HFF-Myc (cell line): ENCODE measurements around the gene PEX10.

Experiments
- DNase-seq: peaks from one replicate; pipeline ENCODE4 v3.0.0-alpha.2; 2011; ENCODE audit warnings: low read depth; ENCODE audit errors: extremely low read depth
- H3K4me3 ChIP-seq: replicated peaks from 2 replicates; pipeline ENCODE4 v1.5.1; 2011; ENCODE audit warnings: low read depth, mild to moderate bottlenecking, control low read depth, low read length
- CTCF ChIP-seq: IDR thresholded peaks from 2 replicates; pipeline ENCODE4 v1.5.1; 2012; ENCODE audit warnings: mild to moderate bottlenecking, low read depth, low read length, control low read depth; ENCODE audit errors: missing control alignments

PEX10 gene

DNA sequence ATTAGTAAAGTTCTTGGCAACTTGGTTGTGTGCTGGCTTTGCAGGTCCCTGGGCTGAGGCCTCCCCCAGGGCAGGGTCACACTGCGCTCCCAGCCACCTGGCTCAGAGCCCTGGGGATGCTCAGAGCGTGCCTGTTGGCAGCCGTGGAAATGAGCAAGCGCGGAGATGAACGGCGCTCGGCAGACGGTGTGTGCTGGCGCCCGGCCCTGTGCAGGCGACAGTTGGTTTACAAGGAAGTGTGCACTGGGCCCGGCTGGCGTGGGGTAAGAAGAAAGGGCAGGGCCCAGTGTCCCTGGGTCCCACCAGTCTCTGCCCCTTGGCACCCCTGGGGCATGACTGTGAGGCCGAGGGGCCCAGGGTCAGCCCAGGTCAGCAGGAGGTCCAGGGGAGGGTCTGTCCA lies 25.7 kb upstream of the PEX10 start:
- no peak for DNase-seq
- no peak overlapping the region for H3K4me3 ChIP-seq
- TF ChIP-seq CTCF, result no peak

DNA sequence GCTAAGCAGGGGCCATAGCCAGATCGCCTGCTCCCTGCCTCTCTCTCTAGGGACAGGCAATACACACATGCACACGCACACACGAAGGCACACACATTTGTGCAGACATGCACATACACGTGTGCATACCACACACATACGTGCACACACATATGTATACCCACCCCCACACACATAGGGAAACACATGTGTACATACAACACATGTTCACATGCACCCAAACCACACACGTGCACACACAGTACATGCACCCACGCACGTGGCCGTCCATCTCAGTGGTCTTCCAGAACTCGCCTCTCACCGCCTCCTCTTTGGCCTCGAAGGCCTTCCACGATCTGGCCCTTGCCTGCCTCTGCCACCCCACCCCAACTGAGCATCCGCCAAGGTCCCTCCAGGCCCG lies 25.3 kb upstream of the PEX10 start:
- no peak overlapping the region for H3K4me3 ChIP-seq
- TF ChIP-seq CTCF, result no peak
- no peak for DNase-seq

DNA sequence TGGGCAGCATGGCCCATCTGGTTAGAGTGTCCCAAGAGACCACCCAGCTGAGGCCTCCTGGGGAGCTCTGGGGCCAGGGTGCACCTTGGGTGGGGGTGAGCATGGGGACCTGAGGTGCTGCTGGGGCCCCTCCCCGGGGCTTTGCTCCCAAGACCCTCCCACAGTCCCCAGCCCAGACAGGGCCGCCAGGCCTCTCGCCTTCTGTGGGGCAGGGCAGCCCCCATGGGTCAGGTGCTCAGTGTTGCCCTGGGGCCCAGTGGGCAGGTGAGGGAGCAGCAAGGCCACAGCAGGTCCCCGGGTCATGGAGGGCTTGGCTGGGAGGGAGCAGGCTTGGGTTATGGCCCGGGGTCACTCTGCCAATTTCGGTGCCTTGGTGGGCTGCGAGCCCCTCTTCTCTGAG lies 24.5 kb upstream of the PEX10 start:
- no peak for TF ChIP-seq CTCF
- no peak for DNase-seq
- H3K4me3 ChIP-seq, result no peak overlapping the region

GRCh38 chr1:2435746-2436355 lies 23.5 kb upstream of the PEX10 start:
- H3K4me3 ChIP-seq, result no peak overlapping the region
- TF ChIP-seq CTCF, result no peak
- no peak for DNase-seq

DNA sequence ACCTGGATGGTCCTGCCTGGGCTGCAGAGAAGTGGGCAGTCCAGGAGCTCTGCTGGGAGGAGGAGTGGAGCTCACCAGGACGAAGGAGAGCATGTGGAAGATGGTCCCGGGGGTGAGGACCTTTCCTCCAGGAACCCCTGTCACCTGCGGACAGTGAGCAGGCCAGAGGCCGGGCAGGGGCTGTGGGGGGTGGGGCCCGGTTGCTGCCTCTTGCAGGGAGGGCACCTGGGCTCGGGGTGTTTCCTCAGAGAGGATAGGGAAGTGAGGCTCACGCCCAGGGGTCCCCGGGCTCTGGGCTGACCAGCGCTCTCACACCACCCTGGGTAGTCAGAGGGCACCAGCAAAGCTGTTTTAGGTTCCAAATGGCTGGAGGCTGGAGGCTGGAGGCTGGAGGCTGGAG lies 22.7 kb upstream of the PEX10 start:
- no peak for DNase-seq
- no peak for TF ChIP-seq CTCF
- no peak overlapping the region for H3K4me3 ChIP-seq

DNA sequence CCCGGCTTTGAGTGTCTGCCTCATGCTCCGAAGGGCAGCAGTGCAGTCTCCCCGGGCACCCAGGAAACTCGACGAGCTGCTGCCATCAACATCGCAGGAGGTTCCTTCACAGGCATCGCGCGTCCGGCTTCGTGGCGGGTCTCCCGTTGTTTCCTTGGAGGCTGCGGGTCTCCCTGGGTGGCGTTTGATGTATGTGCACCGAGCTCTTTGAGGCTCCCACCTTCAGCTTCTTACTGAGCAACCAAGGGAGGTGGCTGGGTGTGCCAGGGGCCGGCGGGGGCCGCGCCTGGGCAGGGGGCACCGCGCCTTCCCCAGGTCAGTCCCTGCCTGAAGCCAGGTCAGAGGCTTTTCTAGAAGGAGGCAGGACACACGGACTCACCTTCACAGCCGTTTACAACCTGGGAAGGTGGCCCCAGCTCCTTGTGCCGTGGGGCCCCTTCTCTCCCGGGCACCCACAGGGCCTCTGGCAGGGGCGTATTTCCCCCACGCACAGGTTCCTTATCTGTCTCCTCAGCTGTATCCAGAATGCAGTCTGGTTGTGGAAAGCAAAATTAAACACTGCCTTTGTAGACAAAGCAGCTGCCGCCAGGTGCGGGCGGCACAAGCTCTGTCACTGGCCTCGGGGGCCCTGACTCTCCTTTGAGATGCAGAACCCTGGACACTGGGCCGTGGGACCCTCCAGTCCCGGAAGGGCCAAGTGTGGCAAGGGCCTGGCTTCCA lies 21.7 kb upstream of the PEX10 start:
- TF ChIP-seq CTCF, result no peak
- no peak overlapping the region for H3K4me3 ChIP-seq
- no peak for DNase-seq
